ENCODE data around the gene EP300. TPM values are rescaled to one million over a fixed set of nuclear protein-coding genes. Genes with fewer than 3 reads are reported as not detected.

The EP300 gene
- total RNA-seq, 4 donors from 2014 or later: 50.5 to 111 (median 77.7) TPM

DNA sequence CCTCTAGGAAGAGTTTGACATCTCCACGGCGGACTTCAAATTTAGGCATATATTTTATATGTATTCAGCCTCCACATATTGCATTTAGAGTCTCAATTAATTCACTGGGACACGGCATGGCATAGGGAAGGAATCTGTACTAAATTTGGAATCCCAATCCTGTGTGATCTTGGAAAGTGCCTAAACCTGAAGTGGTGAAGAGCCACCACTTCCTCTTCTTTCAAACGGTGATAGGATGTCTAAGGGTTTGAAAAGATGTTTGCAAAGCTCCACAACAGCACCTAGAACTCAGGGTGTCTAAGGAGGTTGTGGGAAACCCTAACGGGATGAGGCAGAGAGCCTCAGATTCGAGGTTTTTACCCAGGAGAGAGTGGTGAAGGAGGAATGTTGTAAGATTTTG, 111.7 kb downstream of the EP300 start:
- Histone ChIP-seq H3K36me3 (peaks cover 0 to 20% (median 4%) of the 10 kb centered on the region in 4 donors), H3K9me3 (no peaks in the 10 kb centered on the region), H3K4me1 (peaks cover 9 to 17% (median 16%) of the 10 kb centered on the region in 4 donors), H3K27ac (replicated peaks in 1 of 4) (no peak overlapping the region), H3K4me3 (no peak overlapping the region), H3K27me3 (no peaks in the 10 kb centered on the region)
- TF ChIP-seq, protein P1, sequence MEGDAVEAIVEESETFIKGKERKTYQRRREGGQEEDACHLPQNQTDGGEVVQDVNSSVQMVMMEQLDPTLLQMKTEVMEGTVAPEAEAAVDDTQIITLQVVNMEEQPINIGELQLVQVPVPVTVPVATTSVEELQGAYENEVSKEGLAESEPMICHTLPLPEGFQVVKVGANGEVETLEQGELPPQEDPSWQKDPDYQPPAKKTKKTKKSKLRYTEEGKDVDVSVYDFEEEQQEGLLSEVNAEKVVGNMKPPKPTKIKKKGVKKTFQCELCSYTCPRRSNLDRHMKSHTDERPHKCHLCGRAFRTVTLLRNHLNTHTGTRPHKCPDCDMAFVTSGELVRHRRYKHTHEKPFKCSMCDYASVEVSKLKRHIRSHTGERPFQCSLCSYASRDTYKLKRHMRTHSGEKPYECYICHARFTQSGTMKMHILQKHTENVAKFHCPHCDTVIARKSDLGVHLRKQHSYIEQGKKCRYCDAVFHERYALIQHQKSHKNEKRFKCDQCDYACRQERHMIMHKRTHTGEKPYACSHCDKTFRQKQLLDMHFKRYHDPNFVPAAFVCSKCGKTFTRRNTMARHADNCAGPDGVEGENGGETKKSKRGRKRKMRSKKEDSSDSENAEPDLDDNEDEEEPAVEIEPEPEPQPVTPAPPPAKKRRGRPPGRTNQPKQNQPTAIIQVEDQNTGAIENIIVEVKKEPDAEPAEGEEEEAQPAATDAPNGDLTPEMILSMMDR (IDR thresholded peaks at IDR 0.05): no peak
- TF ChIP-seq POLR2AphosphoS5 (IDR thresholded peaks at IDR 0.05) (no peak), EP300 (IDR thresholded peaks at IDR 0.05) (no peak), POLR2A (IDR thresholded peaks at IDR 0.05; ENCODE audit: low read depth) (no peak)
- no peak for DNase-seq (ENCODE audit: extremely low spot score)
- 68% methylated on average over 6 of the region's 6 CpGs for WGBS
- intact Hi-C loops (cut with DNase I): no loop called here

DNA sequence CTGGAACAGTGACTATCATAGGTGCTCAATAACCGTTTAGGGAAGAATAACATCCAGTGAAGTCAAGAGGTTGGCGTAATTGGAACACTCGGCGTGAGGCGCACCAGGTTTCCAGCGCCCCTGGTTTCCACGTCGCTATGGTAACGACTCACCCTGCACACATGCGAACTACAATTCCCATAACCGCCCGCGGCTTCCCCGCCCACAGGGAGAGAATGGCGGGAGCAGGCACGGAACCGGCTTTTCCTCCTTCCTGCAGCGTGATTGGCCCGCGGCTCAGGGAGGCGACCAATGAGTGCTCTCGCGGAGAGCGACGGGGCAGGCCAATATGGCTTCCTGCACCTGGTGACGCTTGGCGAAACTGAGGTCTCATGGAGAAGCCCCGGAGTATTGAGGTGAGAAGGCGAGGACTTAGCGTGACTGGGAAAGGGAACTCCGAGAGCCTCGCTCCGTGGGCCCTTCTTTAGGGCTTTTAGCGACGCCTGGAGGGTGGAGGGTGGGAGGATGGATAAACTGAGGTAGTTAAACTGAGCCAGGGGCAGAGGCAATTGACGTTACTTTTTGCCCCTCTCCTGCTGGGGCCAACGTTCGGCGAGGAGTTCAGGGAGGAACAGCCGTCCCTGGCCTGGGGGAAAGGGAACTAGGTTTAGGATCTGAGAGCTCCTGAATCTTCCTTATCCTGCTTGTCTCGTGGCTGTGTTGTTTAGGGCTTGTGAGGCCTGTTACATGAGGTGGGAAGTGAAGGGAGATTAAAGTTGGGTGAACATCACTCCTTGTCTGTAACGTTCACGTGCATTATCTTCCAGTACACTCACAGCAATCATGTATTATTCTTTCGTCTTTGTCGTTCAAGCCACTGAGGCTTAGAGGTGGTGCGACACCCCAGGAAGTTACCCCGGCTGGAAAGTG, 112.9 kb downstream of the EP300 start, which contains the start of gene L3MBTL2:
Gene L3MBTL2 (plus strand): TSS at position 321 of the 909 bp plus-strand sequence. CDS start 51 bp downstream, at position 372.
- Histone ChIP-seq H3K36me3 (peaks cover 4 to 32% (median 14%) of the 10 kb centered on the region in 4 donors), H3K9me3 (no peaks in the 10 kb centered on the region), H3K27ac (replicated peaks in 1 of 4) (peak within 1 kb of the TSS; percentile 77 to 89 (median 86)), H3K4me3 (peak within 1 kb of the TSS; percentile 64 to 96 (median 77)), H3K27me3 (no peaks in the 10 kb centered on the region), H3K4me1 (peaks cover 9 to 17% (median 16%) of the 10 kb centered on the region in 4 donors)
- intact Hi-C loops (cut with DNase I): no loop called here
- 2% methylated on average over 44 of the region's 47 CpGs for WGBS
- TF ChIP-seq POLR2AphosphoS5 (IDR thresholded peaks at IDR 0.05) (peak; percentile 90 to 92), POLR2A (IDR thresholded peaks at IDR 0.05; ENCODE audit: low read depth) (no peak), EP300 (IDR thresholded peaks at IDR 0.05) (no peak)
- TF ChIP-seq, protein P1 (IDR thresholded peaks at IDR 0.05): no peak
- DNase-seq (ENCODE audit: extremely low spot score): peak; percentile 99

DNA sequence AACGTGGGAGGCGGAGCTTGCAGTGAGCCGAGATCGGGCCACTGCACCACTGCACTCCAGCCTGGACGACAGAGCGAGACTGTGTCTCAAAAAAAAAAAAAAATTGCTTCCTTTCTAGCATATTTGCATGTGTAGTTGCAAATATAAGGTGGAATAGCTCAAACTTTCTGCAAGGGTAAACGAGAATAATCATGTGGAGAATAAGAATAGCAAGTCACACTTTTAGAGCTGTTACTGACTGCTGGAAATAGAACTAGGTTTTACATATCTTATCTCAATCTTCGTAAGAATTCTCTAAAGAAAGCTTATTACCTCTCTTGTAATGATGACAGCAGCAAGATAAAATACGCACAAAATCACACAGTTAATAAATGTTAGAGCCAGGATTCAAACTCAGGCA, 114.3 kb downstream of the EP300 start:
- WGBS: 91% methylated on average over 9 of the region's 9 CpGs

DNA sequence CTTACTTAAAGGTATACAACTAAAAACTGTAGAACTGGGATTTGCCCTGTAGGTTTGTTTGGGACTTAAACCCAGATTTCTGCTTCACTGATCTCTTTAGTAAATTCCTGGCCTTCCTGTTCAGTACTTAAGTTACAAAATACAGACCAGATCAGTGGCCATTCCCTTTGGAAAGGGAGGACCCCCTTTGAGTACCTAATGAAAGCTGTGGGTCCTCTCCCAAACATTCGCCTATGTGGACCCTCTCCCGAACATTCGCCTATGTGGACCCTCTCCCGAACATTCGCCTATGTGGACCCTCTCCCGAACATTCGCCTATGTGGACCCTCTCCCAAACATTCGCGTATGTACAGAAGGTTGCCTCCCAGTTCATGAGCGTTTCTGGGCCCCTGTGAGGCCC, 123.0 kb downstream of the EP300 start:
- Histone ChIP-seq H3K27me3 (no peaks in the 10 kb centered on the region), H3K4me1 (peaks cover 20 to 33% (median 30%) of the 10 kb centered on the region in 4 donors), H3K4me3 (no peak overlapping the region), H3K27ac (replicated peaks in 1 of 4) (peak overlapping the region in 1 of 4 donors; percentile 86), H3K9me3 (no peaks in the 10 kb centered on the region), H3K36me3 (peaks cover 9 to 69% (median 51%) of the 10 kb centered on the region in 4 donors)
- intact Hi-C loops (cut with DNase I): no loop called here
- DNase-seq (ENCODE audit: extremely low spot score): no peak
- TF ChIP-seq, protein P1 (IDR thresholded peaks at IDR 0.05): no peak
- TF ChIP-seq POLR2AphosphoS5 (IDR thresholded peaks at IDR 0.05) (no peak), EP300 (IDR thresholded peaks at IDR 0.05) (no peak), POLR2A (IDR thresholded peaks at IDR 0.05; ENCODE audit: low read depth) (no peak)
- 96% methylated on average over 10 of the region's 10 CpGs for WGBS

More for the DNA sequence above, 114.3 kb downstream of the EP300 start:
- intact Hi-C loops (cut with DNase I): no loop called here
- Histone ChIP-seq H3K4me3 (no peak overlapping the region), H3K36me3 (peaks cover 10 to 44% (median 25%) of the 10 kb centered on the region in 4 donors), H3K27me3 (no peaks in the 10 kb centered on the region), H3K4me1 (peaks cover 9 to 17% (median 16%) of the 10 kb centered on the region in 4 donors), H3K27ac (replicated peaks in 1 of 4) (no peak overlapping the region), H3K9me3 (no peaks in the 10 kb centered on the region)
- TF ChIP-seq POLR2AphosphoS5 (IDR thresholded peaks at IDR 0.05): no peak
- TF ChIP-seq, protein P1 (IDR thresholded peaks at IDR 0.05): no peak
- no peak for TF ChIP-seq POLR2A (IDR thresholded peaks at IDR 0.05; ENCODE audit: low read depth)
- no peak for TF ChIP-seq EP300 (IDR thresholded peaks at IDR 0.05)
- DNase-seq (ENCODE audit: extremely low spot score): no peak

Data from esophagus muscularis mucosa (tissue), 4 donors.